GM21367 (cell line): ENCODE data around the gene RAB20.
"Not testable (repeated sequence)": the region's sequence is repeated elsewhere in the genome, so short reads cannot be mapped to it uniquely, and the experiment has no call there.

Experiments
- ATAC-seq: cut with Tn5 transposase; IDR thresholded peaks from one replicate; pipeline ENCODE4 v1.9.1; 2021; ENCODE audit not compliant: unreplicated experiment

RAB20 gene

GRCh38 chr13:110554946-110555345 is 6.6 kb downstream of the RAB20 start:
- ATAC-seq, result no peak

- ATAC-seq, result no peak
Observed at GRCh38 chr13:110554227-110554836, 7.2 kb downstream of the RAB20 start.

- ATAC-seq, result no peak
Observed at GRCh38 chr13:110553417-110553816, 8.1 kb downstream of the RAB20 start.

DNA sequence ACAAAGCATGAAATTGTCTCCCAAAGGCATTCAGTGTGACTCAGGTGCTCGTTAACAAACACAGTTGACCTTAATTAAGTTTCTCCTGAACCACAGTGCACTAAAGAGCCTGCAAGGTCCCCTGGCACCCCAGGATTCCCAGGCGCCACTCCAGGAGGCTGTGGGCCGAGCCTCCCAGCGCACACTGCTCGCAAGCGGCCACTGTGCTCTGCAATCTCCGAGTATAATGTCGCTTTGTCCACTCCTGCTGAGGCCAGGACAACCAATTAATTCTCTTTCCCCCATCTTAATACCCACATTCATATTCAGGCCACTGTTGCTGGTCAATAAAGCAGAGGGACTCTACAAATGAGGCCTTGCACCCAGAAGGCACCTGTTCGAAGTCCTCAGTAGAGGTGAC is 8.8 kb downstream of the RAB20 start:
- no peak for ATAC-seq

DNA sequence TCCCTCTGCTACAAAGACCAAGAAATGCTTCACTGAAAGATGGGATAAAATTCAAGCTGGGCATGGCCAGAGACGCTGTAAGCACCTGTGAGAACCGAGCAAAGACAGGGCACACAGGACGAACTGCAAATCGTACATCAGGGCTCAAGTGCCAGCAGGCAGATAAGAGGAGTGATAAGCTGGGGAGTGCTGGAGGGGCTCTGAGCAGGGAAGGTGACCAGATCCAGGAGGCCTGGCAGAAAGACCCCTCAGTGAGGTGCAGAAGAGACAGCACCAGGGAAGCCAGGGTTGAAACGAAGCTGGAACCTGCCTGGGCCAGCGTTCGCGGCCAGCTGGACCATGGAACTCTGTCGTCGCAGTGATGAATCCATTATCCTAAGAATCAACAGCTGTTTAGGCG is 10.2 kb downstream of the RAB20 start:
- ATAC-seq, result no peak

DNA sequence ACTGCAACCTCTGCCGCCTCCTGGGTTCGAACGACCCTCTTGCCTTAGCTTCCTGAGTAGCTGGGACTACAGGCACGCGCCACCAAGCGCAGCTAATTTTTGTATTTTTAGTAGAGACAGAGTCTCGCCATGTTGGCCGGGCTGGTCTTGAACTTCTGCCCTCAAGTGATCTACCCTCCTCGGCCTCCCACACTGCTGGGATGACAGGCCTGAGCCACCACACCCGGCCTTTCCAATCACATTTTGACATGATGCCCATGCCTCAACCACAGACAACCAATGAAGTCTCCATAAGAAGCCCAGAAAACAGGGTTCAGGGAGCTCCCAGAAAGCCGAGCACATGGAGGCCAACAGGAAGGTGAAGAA is 11.7 kb downstream of the RAB20 start:
- no peak for ATAC-seq

DNA sequence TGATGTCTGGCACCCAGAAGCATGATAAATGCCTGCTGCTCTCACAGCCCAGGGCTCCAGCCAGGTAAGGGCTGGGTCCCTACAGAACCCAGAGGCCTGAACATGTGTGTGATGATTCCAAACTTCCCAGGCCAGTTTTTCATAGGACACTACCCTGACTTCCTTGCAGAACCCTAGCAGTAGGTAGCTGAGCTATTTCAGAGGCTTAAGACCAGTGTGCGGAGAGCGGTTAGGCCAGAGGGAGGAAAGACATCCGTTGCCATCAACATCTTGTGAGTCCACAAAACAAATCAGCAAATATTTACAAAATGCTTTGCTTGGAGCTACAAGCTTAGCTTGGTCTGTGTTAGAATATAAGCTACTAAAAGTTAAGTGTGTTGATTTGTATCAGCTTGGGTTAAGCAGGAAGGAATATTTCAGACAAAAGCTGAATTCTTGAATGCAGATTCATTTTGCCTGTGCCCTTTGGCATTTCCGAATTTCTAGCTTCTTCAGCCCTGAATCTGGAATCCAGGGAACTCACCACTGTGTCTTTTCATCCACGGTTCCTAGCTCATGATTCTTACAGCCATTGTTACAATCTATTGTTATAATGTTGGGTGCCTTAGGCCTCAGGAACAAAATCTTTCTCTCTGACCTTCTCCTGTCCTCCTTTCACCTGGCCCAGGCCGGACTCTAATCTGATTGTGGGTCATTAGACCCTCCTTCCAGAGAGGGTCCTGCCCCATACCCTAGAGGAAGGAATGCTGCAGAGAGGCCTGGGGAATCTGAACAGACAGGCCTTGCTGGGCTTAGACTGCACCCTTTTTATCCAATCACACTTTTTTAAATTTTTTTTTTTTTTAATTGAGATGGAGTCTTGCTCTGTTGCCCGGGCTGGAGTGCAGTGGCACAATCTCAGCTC is 12.4 kb downstream of the RAB20 start:
- no peak for ATAC-seq

DNA sequence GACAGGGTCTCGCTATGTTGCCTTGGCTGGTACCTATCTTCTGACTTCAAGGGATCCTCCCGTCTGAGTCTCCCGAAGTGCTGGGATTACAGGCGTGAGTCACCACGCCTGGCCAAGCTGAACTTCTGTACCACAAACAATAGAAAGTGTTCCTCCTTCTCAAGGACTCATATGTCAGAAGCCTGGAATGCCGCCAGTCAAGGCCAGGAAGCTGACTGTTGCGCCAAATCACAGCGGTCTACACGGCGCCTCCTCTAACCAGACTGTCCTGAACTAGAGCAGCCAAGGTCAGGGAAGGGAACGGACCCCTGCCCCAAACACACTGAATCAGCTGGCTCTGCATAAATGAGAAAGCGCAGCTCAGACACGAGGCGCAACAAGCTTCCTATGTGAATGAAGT is 14.6 kb downstream of the RAB20 start:
- ATAC-seq, result no peak

- no peak for ATAC-seq
Observed at GRCh38 chr13:110546378-110546777, 15.1 kb downstream of the RAB20 start.

- no peak for ATAC-seq
Observed at GRCh38 chr13:110542169-110542796, 19.2 kb downstream of the RAB20 start.

GRCh38 chr13:110541526-110541920 is 20.0 kb downstream of the RAB20 start:
- ATAC-seq, result no peak

DNA sequence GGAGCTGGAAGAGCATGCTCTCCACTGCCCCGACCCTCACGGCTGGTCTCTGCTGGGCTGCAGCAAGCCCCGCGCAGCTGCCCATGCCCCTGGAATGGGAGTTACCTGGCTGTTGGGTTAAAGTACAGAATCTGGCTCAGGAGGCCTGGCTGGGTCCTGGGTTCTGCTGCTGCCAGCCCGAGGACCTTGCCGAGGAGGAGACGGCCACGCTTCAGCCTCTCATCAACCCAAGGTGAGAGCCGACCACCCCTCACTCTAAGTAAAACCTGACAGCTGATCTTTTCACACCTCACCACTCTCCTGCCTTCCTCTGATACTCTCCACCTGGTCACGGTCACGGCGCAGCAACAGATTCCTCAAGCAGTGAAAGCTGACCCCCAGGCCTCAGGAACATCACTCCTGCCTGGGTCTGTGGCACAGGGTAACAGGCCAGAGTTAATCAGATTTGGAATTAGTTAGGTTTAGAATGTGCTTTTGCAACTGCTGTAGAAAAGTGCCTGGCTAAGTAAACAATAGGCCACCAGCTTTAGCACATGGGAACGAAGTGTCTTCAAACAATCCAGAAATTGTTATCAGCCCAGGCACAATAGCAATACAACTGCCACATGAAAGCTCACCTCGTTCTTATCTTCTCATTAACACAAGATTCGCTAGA is 20.5 kb downstream of the RAB20 start:
- ATAC-seq, result no peak

DNA sequence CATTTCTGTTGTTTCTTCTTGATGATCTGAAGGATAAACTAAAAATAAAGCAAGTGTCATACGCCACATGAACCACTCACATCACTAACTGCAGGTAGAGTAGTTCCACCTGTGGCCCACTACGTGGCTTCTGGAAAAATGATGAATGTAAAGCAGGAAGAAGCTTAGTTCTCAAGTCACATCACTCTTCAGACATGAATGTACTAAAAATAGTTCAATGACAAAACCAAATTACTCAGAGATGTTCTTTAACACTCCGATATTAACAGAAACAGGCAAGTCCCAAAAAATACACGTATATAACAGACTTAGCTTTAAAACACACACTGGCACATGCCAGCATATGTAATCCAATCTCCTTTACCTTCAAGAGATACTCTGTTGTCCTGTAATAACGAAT is 21.6 kb downstream of the RAB20 start:
- no peak for ATAC-seq

- ATAC-seq, result no peak
Observed at GRCh38 chr13:110538632-110539031, 22.9 kb downstream of the RAB20 start.

DNA sequence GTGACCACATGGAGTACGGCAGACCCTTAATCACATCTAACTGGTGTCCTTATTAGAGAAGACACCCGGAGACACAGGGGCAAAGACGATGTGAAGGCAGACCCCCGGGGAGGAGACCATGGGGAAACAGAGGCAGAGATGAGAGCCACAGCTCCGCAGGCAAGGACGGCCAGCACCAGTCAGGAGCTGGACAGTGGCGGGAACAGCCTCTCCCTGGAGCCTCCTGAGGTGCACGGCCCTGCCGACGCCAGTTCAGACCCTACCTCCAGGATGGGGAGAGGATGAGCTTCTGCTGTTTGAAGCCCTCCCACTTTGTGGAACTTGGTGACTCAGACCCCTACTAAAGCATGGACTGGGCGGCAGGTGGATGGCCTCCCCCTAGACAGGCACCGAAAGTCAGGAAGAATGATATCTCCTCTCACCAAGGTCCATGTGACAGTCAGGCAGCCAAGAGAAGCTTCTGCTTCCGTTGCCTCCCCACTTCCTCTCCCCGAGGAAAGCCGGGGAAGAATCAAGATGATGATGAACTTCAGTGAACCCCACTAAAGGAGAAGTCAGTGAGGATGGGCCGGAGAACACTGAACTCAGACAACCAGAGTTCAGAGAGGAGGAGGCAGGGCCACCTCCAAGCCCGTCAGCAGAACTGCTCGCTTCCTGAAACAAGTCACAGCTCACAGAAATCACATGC is 25.4 kb downstream of the RAB20 start:
- no peak for ATAC-seq

- ATAC-seq, result no peak
Observed at GRCh38 chr13:110535526-110535925, 26.0 kb downstream of the RAB20 start.

DNA sequence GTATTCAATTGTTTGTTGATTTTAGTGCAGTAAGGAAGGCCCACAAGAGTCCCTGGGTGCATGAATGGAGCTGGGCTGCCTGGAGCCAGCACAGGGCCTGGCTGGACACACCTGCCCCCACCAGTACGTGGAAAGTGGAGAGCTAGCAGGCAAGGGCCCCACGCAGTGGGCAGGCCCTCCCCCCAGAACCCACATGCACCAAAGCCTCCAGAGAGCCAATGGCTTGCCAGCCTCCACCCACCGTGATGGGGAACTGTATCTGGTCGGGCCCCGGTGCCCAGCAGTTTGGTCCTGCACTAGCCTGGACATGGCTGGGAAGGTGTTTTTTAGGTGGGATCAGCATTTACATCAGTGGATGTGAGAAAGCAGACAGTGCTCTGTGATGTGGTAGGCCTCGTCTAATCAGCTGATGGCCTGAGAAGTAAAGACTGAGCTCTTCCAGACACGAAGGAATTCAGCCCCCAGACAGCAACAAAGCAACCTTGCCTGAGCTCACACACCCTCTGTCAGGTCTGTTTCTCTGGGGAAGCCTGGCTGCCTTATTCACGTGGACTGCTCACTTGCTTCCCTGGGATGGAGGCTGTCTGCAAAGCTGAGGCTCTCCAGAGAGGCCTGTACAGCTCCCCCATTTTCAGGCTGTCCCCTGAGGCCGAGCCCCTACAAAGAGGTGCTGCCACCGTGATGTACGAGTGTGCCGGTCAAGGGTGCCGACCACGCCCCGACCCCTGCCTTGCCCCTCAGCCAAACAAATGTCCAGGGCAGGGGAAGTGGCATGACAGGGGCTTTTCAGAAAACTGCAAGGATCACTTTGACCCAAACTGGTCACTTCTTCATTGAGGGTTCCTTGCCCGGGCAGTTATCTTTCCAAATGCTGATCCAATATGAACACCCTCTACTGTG is 27.5 kb downstream of the RAB20 start:
- ATAC-seq, result no peak

DNA sequence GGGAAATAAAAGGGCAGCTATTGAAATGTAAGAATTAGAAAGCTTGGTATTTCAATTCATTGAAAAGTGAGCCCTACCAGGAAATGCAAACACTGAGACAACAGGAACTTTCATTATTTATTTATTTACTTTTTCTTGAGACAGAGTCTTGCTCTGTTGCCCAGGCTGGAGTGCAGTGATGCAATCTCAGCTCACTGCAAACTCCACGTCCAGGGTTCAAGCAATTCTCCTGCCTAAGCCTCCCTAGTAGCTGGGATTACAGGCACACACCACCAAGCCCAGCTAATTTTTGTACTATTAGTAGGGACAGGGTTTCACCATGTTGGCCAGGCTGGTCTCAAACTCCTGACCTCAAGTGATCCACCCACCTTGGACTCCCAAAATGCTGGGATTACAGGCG is 29.3 kb downstream of the RAB20 start:
- ATAC-seq, result not testable (repeated sequence)

DNA sequence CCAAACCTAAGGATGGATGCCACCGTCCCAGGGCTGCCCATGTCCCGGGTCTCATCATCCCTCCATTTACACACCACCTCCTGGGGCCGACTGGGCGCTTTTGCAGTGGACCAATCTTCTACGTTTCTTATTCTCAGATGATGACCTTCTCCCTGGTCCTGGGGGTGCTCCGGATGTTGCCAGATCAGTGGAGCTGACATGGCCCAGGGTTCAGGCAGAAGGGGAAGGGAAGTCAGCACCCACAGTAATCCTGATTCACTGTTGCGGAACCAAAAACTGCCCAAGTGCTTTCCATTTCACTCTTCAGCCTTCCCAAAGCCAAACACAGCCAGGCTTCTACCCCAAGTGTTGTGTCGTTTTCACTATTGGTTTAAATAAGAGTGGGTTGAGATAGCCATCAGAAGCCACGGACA is 29.8 kb downstream of the RAB20 start:
- ATAC-seq, result peak; percentile 62

- no peak for ATAC-seq
Observed at GRCh38 chr13:110531100-110531499, 30.4 kb downstream of the RAB20 start.
